ENCODE measurements around the gene IRF2.
A peak's percentile ranks its signal among the peaks of the same experiment; 100 is the strongest.
"Not testable (repeated sequence)": the region's sequence is repeated elsewhere in the genome, so short reads cannot be mapped to it uniquely, and the experiment has no call there.

Gene IRF2

DNA sequence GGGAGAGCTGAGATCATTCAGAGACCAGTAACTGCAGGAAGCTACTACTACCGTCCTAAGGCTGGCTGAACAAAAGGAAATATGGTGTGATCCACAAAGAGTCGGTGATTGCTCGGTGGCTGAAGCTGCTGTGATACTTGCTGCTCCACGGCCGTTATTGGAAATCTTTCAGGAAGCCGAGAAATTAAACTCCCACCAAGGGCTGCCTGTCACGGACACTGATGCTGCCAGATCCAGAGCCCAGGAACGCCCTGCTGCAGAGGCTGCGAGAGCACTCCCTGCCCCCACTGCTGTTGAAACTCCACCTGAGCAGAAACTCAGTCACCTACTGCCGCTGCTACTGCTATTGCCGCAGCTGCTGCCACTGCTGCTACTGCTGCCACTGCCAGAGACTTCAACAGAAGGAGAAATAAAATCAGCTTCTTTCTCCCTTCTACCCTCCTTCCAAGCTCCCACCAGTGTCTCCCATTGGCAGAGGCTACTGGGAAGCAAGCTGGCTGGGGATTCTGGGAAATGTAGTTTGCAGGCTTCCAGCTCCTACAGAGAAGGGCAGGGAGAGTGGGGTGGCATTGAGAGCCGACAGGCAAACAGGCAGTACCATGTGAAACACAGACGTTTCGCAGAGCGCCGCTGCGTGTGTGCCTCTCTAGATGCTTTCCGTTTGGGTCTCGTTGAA lies 130.7 kb downstream of the IRF2 start:
- DNase-seq: peak; percentile 77

DNA sequence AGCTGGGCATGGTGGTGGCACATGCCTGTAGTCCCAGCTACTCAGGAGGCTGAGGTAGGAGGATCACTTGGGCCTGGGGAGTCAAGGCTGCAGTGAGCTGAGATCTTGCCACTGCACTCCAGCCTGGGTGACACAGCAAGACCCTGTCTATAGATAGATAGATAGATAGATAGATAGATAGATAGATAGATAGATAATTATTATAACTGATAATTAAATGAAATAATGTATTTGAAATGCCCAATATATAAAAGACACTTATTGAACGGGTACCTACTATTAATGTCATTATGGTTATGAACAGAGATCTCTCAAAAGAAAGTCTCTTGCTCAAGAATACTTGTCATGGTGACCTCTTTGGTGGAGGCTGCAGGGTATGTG lies 131.5 kb downstream of the IRF2 start:
- DNase-seq: not testable (repeated sequence)

DNA sequence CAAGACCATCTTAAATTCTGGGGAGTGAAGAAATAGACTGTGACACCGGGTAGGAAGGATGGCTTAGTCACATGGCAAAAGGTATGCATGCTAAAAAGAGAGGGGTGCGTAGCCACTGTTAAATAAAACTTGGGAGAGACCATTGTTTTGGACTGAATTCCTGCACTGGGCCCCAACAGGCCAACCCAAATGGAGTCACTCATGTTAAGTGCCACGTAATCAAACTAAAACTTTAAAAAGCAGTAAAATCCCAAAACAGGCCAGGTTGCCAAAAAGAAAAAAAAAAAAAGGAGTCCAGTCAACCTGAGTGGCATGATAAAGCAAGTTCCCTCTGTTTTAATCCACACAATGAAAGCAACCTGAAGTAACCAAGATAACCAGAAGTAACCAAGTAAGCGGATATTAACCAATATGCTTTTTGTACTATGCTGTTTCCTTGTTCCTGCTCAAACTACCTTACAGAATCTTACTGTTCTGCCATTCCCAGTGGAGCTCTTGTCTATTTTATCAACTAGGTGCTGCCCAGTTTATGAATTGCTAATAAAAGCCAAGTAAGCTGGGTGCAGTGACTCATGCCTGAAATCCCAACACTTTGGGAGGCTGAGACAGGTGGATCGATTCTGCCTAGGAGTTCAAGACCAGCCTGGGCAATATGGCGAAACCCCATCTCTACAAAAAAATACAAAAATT lies 132.0 kb downstream of the IRF2 start:
- no peak for DNase-seq

DNA sequence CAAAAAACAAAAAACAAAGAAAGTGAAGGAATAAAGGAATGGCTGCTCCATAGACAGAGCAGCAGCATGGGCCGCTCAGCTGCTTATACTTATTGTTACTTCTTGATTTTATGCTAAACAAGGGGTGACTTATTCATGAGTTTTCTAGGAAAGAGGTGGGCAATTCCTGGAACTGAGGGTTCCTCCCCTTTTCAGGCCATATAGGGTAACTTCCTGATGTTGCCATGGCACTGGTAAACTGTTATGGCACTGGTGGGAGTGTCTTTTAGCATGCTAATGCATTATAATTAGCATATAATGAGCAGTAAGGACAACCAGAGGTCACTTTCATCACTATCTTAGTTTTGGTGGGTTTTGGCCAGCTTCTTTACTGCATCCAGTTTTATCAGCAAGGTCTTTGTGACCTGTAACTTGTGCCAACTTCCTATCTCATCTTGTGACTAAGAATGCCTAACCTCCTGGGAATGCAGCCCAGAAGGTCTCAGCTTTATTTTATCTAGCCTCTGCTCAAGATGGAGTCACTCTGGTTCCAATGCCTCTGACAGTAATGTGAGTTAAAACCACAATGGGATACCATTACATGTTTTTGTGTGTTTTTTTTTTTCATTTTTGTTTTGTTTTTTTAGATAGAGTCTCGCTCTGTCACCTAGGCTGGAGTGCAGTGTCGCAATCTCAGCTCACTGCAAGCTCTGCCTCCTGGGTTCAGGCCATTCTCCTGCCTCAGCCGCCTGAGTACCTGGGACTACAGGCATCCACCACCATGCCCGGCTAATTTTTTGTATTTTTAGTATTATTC lies 134.8 kb downstream of the IRF2 start:
- DNase-seq: not testable (repeated sequence)

DNA sequence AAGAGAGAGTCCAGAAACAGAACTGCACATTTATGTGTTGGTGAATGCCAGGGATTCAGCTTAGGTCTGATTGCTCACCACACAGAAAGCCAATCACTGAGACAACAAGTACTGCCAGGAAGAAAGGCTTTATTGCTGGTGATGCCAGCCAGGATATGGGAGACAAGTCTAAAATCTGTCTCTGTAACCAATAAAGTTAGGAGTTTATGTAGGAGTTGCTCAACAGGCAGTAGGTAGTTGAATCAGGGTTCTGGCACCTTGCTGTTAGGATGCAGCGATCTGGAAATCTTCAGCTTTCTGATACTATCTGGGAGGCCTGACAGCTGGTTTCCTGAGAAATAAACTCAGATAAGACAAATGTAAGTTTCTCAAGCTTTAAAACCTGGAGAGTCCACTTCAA lies 136.4 kb downstream of the IRF2 start:
- no peak for DNase-seq
